Thyroid gland (tissue), 4 donors: ENCODE measurements around the gene HOXA3. TPM values are rescaled to one million over a fixed set of nuclear protein-coding genes. Genes with fewer than 3 reads are reported as not detected.

Source experiments
- DNase-seq, 2 donors: peaks; one replicate each; pipeline ENCODE4 v3.0.0-alpha.2; 2019
- H3K27ac ChIP-seq, 3 donors: fragments of 200-600 bp; sonication (generic); 1 replicate in 2 of 3; 2 replicates in 1 of 3; pipeline ENCODE4 v1.5.1; 2016 to 2019; ENCODE audit warnings: mild to moderate bottlenecking in 1 of 3, moderate library complexity in 1 of 3
- H3K27me3 ChIP-seq: fragments of 200-600 bp; sonication (generic); one replicate; pipeline ENCODE4 v1.5.1; 2019
- H3K36me3 ChIP-seq, 2 donors: fragments of 200-600 bp; sonication (generic); one replicate each; pipeline ENCODE4 v1.5.1; 2016 to 2019
- H3K4me1 ChIP-seq, 2 donors: fragments of 200-600 bp; sonication (generic); one replicate each; pipeline ENCODE4 v1.5.1; 2017 to 2019
- H3K4me3 ChIP-seq, 3 donors: fragments of 200-600 bp; sonication (generic); replicated peaks in 1 of 3; 1 replicate in 2 of 3; 2 replicates in 1 of 3; pipeline ENCODE4 v1.5.1; 2016; ENCODE audit warnings: mild to moderate bottlenecking in 1 of 3
- H3K9me3 ChIP-seq: fragments of 200-600 bp; sonication (generic); one replicate; pipeline ENCODE4 v1.5.1; 2017
- POLR2A ChIP-seq, 2 donors: fragments of 450-650 bp; IDR thresholded peaks; one replicate each; pipeline ENCODE4 v1.6.1; 2017; ENCODE audit warnings: antibody characterized with exemption in 2 of 2, mild to moderate bottlenecking in 2 of 2, moderate library complexity in 1 of 2
- WGBS, 2 donors: methylation state at CpG; one replicate each; pipeline ENCODE4 v1.1.5; 2017; 5-methylcytosine and 5-hydroxymethylcytosine counted together
- intact Hi-C: fragments of 100-400 bp; cut with DNase I; formaldehyde crosslinking; loops from one replicate; pipeline ENCODE4 v1.15.1; 2023
- total RNA-seq, 4 donors: library from RNA; depleted of rRNA; stranded (reverse); fragments of >200 nt; gene quantifications; one replicate each; pipeline ENCODE4 v1.2.3, GENCODE V29; 2016
- TF ChIP-seq, protein P1 (sequence below), 6 experiments: fragments of 200-600 bp in 3 of 6; fragments of 450-650 bp in 3 of 6; sonication (generic) in 3 of 6; IDR thresholded peaks; one replicate each; pipeline ENCODE4 v1.5.1; 2016 to 2019; ENCODE audit warnings: antibody characterized with exemption in 6 of 6, mild to moderate bottlenecking in 2 of 6, inconsistent platforms in 1 of 6, moderate library complexity in 1 of 6

The HOXA3 gene
- total RNA-seq, 4 donors from 2014 or later: 0.94 to 6.1 (median 1.9) TPM

- peaks cover 39% of the 10 kb centered on the region for H3K27me3 ChIP-seq
- H3K27ac ChIP-seq: peak overlapping the region; percentile 38 to 74 (median 69)
- intact Hi-C loops: no loop called here
- WGBS, 2 donors: 7 to 15% methylated on average over 28 to 34 of the region's 35 CpGs
- peaks cover 11 to 18% of the 10 kb centered on the region in 2 donors for H3K4me1 ChIP-seq
- H3K9me3 ChIP-seq: no peaks in the 10 kb centered on the region
- no peak for DNase-seq
- TF ChIP-seq POLR2A (IDR thresholded peaks at IDR 0.05): no peak
- TF ChIP-seq, protein P1, sequence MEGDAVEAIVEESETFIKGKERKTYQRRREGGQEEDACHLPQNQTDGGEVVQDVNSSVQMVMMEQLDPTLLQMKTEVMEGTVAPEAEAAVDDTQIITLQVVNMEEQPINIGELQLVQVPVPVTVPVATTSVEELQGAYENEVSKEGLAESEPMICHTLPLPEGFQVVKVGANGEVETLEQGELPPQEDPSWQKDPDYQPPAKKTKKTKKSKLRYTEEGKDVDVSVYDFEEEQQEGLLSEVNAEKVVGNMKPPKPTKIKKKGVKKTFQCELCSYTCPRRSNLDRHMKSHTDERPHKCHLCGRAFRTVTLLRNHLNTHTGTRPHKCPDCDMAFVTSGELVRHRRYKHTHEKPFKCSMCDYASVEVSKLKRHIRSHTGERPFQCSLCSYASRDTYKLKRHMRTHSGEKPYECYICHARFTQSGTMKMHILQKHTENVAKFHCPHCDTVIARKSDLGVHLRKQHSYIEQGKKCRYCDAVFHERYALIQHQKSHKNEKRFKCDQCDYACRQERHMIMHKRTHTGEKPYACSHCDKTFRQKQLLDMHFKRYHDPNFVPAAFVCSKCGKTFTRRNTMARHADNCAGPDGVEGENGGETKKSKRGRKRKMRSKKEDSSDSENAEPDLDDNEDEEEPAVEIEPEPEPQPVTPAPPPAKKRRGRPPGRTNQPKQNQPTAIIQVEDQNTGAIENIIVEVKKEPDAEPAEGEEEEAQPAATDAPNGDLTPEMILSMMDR (IDR thresholded peaks at IDR 0.05): no peak
- H3K4me3 ChIP-seq: peak overlapping the region in 1 of 3 donors; percentile 45
- no peaks in the 10 kb centered on the region for H3K36me3 ChIP-seq
These were observed 54.5 kb downstream of the HOXA3 start for GRCh38 chr7:27097686-27098577.

DNA sequence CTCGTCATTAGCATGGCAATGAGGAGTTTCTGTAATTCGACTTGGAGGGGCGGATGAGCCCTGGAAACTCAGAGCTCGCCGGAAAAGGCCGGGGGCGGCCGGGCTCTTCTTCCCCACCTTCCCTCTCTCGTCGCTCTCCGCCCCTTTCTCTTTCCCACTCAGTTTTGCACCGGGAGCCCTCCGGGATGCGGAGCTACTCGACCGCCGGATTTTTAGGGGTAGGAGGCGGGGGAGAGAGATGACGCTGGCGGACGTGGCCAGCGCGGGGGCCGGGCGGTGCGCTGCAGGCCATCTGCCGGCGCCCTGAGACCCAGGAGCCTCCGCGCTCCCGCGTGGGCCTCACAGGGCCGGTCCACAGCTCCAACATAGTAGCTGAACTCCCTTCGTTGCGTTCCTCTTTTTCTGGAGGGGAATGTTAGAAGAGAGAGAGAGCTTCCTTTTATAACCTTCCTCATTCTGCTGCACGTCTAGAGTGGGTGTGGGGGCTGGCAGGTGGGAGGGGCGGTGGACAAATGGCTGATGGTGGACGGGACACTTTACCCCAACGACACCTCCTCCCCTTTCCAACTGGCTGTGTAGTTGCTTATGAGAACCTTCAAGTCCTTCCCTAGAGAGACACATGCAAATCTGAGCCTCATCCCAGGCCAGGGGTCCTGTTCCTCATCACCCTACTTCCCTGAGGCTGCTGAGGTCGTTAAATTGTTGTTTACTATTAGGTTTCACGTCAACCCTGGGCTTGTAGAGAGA, 55.4 kb downstream of the HOXA3 start:
- 3 to 5% methylated on average over 37 to 38 of the region's 41 CpGs for WGBS, 2 donors
- no peak for DNase-seq
- no peaks in the 10 kb centered on the region for H3K9me3 ChIP-seq
- intact Hi-C loops: no loop called here
- H3K36me3 ChIP-seq: no peaks in the 10 kb centered on the region
- peak overlapping the region; percentile 51 to 74 (median 69) for H3K27ac ChIP-seq
- H3K27me3 ChIP-seq: peaks cover 32% of the 10 kb centered on the region
- peak overlapping the region in 2 of 3 donors; percentile 26 to 45 for H3K4me3 ChIP-seq
- H3K4me1 ChIP-seq: peaks cover 11 to 18% of the 10 kb centered on the region in 2 donors
- TF ChIP-seq POLR2A (IDR thresholded peaks at IDR 0.05): no peak
- TF ChIP-seq, protein P1 (IDR thresholded peaks at IDR 0.05): no peak

DNA sequence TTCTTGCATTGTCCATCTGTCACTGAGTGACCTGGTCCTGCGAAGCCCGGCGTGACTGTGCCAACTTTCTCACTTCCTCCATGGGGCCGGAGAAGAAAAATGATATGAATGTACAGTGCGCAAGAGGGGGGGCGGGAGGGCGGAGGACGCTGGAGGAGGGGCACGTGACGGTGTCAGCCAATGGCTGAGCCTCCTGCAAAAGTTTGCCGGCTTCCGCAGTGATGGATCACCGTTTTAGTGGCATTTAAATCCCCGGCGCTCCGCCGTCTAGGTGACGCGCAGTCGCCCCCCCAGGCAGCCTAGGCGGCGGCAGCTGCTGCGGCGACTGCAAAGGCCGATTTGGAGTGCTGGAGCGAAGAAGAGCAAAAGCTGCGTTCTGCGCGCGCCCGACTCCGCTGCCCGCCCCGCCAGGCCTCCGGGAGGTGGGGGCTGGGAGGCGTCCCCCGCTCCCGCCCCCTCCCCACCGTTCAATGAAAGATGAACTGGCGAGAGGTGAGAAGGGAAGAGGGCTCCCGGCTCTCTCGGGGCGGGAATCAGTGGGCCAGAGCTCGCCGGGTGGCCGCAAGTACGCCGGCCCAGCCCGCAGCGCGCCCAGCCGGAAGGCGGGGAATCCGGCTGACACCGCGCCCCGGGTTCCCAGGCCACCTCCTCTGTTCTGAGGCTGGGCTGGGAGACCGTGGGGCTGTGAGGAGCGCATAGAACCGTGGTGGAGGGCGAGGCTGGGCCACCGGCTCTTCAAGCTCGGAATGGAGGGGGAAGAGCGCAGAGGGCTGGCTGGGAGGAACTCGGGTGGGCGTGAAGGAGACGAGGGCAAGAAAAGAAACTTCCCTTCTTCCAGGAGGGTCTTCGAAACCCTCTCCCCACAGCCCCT, 56.3 kb downstream of the HOXA3 start, which contains the start of gene HOXA1:
TSS of gene HOXA1 (minus strand) at position 104 of the 871 bp plus-strand sequence. CDS start at position 16, 88 bp downstream.
- Histone ChIP-seq H3K4me3 (peak within 1 kb of the TSS in 2 of 3 donors; percentile 26 to 45), H3K9me3 (no peaks in the 10 kb centered on the region), H3K27me3 (peaks cover 25% of the 10 kb centered on the region), H3K27ac (peak within 1 kb of the TSS; percentile 51 to 74 (median 69)), H3K4me1 (peaks cover 11 to 18% of the 10 kb centered on the region in 2 donors), H3K36me3 (no peaks in the 10 kb centered on the region)
- intact Hi-C loops: no loop called here
- peak; percentile 31 to 36 for DNase-seq
- TF ChIP-seq, protein P1 (IDR thresholded peaks at IDR 0.05): no peak
- peak in 1 of 2 donors; percentile 43 for TF ChIP-seq POLR2A (IDR thresholded peaks at IDR 0.05)
- WGBS, 2 donors: 2 to 4% methylated on average over 27 to 43 of the region's 68 CpGs

DNA sequence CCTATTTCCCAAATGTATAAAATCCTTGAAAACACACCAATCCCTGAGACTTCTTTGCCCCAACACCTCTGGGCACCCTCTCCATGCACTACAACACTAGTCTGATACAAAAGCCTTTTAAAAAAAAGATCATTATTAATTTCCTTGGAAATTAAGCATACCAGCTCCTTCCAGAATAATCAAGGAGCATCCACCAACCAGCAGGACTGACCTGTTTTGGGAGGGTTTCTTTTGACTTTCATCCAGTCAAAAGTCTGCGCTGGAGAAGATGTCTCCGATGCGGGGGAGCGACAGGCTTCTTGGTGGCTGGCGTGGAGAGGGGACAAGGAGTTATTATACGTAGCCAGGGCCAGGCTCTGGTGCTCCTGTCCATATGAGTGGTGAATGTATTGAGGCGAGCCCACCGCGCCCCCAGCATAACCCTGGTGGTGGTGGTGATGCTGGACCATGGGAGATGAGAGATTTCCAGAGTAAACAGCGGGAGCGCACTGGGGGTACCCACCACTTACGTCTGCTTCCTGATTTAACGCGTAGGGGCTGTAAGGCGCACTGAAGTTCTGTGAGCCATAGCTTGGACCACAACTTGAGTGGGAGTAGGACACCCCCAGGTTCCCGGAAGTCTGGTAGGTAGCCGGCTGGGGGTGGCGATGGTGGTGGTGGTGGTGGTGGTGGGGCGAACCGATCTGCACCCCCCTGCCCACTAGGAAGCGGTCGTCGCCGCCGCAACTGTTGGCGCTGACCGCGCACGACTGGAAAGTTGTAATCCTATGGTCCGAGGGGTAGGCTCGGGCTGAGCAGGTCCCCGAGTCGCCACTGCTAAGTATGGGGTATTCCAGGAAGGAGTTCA, 57.1 kb downstream of the HOXA3 start:
- intact Hi-C loops: no loop called here
- no peak overlapping the region for H3K27ac ChIP-seq
- H3K4me3 ChIP-seq: peak overlapping the region in 1 of 3 donors; percentile 45
- 8 to 14% methylated on average over 26 to 29 of the region's 33 CpGs for WGBS, 2 donors
- H3K4me1 ChIP-seq: peaks cover 11 to 18% of the 10 kb centered on the region in 2 donors
- H3K36me3 ChIP-seq: no peaks in the 10 kb centered on the region
- H3K27me3 ChIP-seq: peaks cover 26% of the 10 kb centered on the region
- TF ChIP-seq, protein P1 (IDR thresholded peaks at IDR 0.05): no peak
- TF ChIP-seq POLR2A (IDR thresholded peaks at IDR 0.05): no peak
- H3K9me3 ChIP-seq: no peaks in the 10 kb centered on the region
- no peak for DNase-seq
